Measurements from ENCODE around the gene CAPN12. TPM values are rescaled to one million over a fixed set of nuclear protein-coding genes. Genes with fewer than 3 reads are reported as not detected.

CAPN12 gene
- polyA plus RNA-seq, 1 donor (not counting 4 experiments of a cell fraction or from before 2014, with no cell fraction given) = 5.6 TPM

DNA sequence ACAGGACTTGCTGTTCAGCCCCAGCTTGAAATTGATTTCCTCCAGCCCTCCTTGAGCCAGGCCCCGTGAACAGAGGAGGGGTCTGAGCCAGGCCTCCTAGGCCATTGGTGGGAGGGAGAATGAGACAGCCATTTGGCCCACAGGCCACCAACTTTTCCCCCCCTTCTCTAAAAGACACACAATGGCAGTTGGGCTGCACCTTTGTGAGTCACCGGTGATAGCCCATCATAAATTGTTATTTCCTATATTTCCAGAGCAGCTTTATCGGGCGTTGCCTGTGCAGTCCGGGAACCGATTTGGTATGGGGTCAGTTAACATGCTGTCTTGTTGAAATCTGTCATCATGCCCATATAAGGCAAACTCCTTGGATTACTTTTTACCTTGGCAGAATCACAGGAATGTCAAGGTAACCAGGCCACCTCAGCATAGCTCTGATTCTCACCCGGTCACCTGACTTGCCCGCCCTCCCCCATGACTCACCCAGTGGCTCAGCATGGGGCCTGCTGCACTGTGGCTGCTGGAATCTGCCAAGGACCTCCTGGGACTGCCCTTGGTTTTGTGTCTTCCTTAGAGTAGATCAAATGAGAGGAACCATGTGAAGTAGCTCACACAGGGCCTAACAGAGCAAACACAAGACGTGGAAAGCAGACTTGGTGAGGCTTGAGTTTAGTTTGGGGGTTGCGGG is 60.7 kb downstream of the CAPN12 start:
- DNase-seq (ENCODE audit: low read depth, low spot score) (peak; percentile 97), FAIRE-seq (peak; percentile 81)
- TF ChIP-seq, protein P1, sequence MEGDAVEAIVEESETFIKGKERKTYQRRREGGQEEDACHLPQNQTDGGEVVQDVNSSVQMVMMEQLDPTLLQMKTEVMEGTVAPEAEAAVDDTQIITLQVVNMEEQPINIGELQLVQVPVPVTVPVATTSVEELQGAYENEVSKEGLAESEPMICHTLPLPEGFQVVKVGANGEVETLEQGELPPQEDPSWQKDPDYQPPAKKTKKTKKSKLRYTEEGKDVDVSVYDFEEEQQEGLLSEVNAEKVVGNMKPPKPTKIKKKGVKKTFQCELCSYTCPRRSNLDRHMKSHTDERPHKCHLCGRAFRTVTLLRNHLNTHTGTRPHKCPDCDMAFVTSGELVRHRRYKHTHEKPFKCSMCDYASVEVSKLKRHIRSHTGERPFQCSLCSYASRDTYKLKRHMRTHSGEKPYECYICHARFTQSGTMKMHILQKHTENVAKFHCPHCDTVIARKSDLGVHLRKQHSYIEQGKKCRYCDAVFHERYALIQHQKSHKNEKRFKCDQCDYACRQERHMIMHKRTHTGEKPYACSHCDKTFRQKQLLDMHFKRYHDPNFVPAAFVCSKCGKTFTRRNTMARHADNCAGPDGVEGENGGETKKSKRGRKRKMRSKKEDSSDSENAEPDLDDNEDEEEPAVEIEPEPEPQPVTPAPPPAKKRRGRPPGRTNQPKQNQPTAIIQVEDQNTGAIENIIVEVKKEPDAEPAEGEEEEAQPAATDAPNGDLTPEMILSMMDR (optimal IDR thresholded peaks at IDR 0.05 in 1 of 3, IDR thresholded peaks at IDR 0.05 in 1 of 3, conservative IDR thresholded peaks at IDR 0.05 in 1 of 3; ENCODE audit: extremely low read depth in 1 of 3, insufficient read depth in 2 of 3, low read length in 3 of 3) = no peak
- TF ChIP-seq EZH2 (IDR thresholded peaks at IDR 0.05; ENCODE audit: low read length) = no peak
- peak overlapping the region in 2 of 3 experiments; percentile 47 to 58 for H3K4me3 ChIP-seq (ENCODE audit: control insufficient read depth in 2 of 3, extremely low read depth in 1 of 3, insufficient read depth in 2 of 3, low read depth in 1 of 3, low read length in 3 of 3)
- H3K27ac ChIP-seq (ENCODE audit: control insufficient read depth, insufficient read depth, low read length) = peak overlapping the region; percentile 100
- no peaks in the 10 kb centered on the region for H4K20me1 ChIP-seq (ENCODE audit: control insufficient read depth, extremely low read depth, insufficient read depth, low read length)
- H3K36me3 ChIP-seq (ENCODE audit: control insufficient read depth in 2 of 2, extremely low read depth in 1 of 2, insufficient read depth in 2 of 2, low read length in 2 of 2) = peaks cover 18 to 47% of the 10 kb centered on the region in 2 experiments
- H3K9me1 ChIP-seq (ENCODE audit: control insufficient read depth, extremely low read depth, insufficient read depth, low read length) = peaks cover 2% of the 10 kb centered on the region
- H3K9me3 ChIP-seq (ENCODE audit: control insufficient read depth, low read depth, low read length) = no peaks in the 10 kb centered on the region
- peak overlapping the region; percentile 94 for H3K4me2 ChIP-seq (ENCODE audit: control insufficient read depth, extremely low read depth, insufficient read depth, low read depth, low read length)
- H3K27me3 ChIP-seq (ENCODE audit: control insufficient read depth, extremely low read depth, insufficient read depth, low read length) = no peaks in the 10 kb centered on the region
- peaks cover 78% of the 10 kb centered on the region for H3K4me1 ChIP-seq (ENCODE audit: control insufficient read depth, extremely low read depth, insufficient read depth, low read length)
- H3K9ac ChIP-seq (ENCODE audit: control insufficient read depth, extremely low read depth, insufficient read depth, low read length) = peak overlapping the region; percentile 99
- no peak overlapping the region for H2AFZ ChIP-seq (ENCODE audit: control insufficient read depth, low read length)
- dilution Hi-C loops (cut with MboI; ENCODE audit: extremely low pct_ligation_motif_present, low sequenced_read_pairs) = no loop called here
- H3K79me2 ChIP-seq (ENCODE audit: control insufficient read depth, insufficient read depth, low read length) = peaks cover 82% of the 10 kb centered on the region

DNA sequence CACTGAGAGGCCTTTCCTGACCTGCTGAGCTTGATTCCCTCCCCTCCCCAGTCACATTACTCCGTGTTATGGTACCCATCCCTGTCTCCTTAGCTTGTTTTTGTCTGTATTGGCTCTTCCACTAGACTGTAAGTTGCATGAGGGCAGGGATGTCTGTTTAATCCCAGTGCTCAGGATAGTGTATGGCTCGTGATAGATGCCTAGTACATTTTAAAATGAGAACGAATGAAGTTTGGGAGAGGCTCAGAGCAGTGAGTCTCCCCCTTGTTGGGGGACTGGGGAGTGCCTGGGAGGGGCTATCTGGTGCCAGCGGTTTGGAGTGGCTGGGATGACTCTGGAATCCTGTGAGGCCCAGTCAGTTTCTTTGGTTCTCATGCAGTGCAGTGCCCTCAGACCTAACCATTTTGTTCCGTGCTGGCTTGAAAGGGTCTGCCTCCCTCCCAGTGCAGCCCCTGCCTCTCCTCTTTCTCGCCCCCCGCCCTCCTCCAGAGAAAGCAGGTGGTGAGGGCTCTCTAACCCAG is 61.3 kb downstream of the CAPN12 start:
- H3K27me3 ChIP-seq (ENCODE audit: control insufficient read depth, extremely low read depth, insufficient read depth, low read length) = no peaks in the 10 kb centered on the region
- H3K4me1 ChIP-seq (ENCODE audit: control insufficient read depth, extremely low read depth, insufficient read depth, low read length) = peaks cover 72% of the 10 kb centered on the region
- peak overlapping the region in 1 of 3 experiments; percentile 3 for H3K4me3 ChIP-seq (ENCODE audit: control insufficient read depth in 2 of 3, extremely low read depth in 1 of 3, insufficient read depth in 2 of 3, low read depth in 1 of 3, low read length in 3 of 3)
- peak overlapping the region; percentile 99 for H3K9ac ChIP-seq (ENCODE audit: control insufficient read depth, extremely low read depth, insufficient read depth, low read length)
- peaks cover 2% of the 10 kb centered on the region for H3K9me1 ChIP-seq (ENCODE audit: control insufficient read depth, extremely low read depth, insufficient read depth, low read length)
- H2AFZ ChIP-seq (ENCODE audit: control insufficient read depth, low read length) = no peak overlapping the region
- no peak for FAIRE-seq
- H4K20me1 ChIP-seq (ENCODE audit: control insufficient read depth, extremely low read depth, insufficient read depth, low read length) = no peaks in the 10 kb centered on the region
- TF ChIP-seq, protein P1 (optimal IDR thresholded peaks at IDR 0.05 in 1 of 3, IDR thresholded peaks at IDR 0.05 in 1 of 3, conservative IDR thresholded peaks at IDR 0.05 in 1 of 3; ENCODE audit: extremely low read depth in 1 of 3, insufficient read depth in 2 of 3, low read length in 3 of 3) = no peak
- TF ChIP-seq EZH2 (IDR thresholded peaks at IDR 0.05; ENCODE audit: low read length) = no peak
- dilution Hi-C loops (cut with MboI; ENCODE audit: extremely low pct_ligation_motif_present, low sequenced_read_pairs) = no loop called here
- peaks cover 23 to 47% of the 10 kb centered on the region in 2 experiments for H3K36me3 ChIP-seq (ENCODE audit: control insufficient read depth in 2 of 2, extremely low read depth in 1 of 2, insufficient read depth in 2 of 2, low read length in 2 of 2)
- peak overlapping the region; percentile 94 for H3K4me2 ChIP-seq (ENCODE audit: control insufficient read depth, extremely low read depth, insufficient read depth, low read depth, low read length)
- no peaks in the 10 kb centered on the region for H3K9me3 ChIP-seq (ENCODE audit: control insufficient read depth, low read depth, low read length)
- H3K79me2 ChIP-seq (ENCODE audit: control insufficient read depth, insufficient read depth, low read length) = peaks cover 82% of the 10 kb centered on the region
- no peak for DNase-seq (ENCODE audit: low read depth, low spot score)
- H3K27ac ChIP-seq (ENCODE audit: control insufficient read depth, insufficient read depth, low read length) = peak overlapping the region; percentile 100
